ENCODE results near the gene GDPGP1. TPM values are rescaled to one million over a fixed set of nuclear protein-coding genes. Genes with fewer than 3 reads are reported as not detected.

GDPGP1 gene
- total and polyA plus RNA-seq, 10 of the 15 experiments (the other 5 are each of a cell fraction or from before 2014, with no cell fraction given), result 0.68 to 8.9 (median 3.0) TPM

DNA sequence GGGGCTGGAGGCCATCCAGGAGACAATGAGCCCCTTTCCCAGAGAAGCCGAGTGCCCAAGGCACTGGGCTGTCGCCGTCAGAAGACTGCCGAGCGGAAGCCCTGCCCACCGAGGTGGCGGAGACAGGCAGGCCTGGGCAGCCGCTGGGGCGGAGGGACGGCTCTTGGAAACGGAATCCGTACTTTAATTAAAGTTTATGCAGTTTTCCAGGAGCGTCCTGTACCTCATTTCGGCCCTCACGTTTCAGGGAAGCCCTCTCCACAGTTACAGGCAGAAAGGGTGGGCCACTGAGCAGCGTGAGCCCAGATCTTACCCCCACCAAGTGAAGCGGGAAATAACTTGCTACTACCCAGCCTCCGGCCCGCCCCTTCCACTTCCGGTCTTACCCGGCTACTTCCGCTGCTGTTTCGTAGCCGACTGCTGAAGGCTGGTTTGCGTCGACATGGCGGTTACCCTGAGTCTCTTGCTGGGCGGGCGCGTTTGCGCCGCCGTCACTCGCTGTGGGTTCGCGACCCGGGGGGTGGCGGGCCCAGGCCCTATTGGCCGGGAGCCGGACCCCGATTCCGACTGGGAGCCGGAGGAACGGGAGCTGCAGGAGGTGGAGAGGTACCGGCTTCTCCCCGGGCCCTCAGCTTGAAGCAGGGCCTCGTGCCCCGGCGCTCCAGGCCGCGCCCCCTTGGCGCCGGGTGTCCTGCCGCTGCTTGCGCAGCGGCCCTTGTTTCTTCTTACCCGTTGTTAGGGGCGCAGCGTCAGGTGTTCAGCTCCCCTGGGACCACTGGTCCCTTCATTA lies 31.5 kb downstream of the GDPGP1 start, which contains the start of gene NGRN (continued):
- TF ChIP-seq PRDM15 (CRISPR knock-in tag; IDR thresholded peaks at IDR 0.05) (no peak), HDAC6 (IDR thresholded peaks at IDR 0.05; ENCODE audit: unreplicated experiment) (peak; percentile 60), MEF2A (IDR thresholded peaks at IDR 0.05; ENCODE audit: insufficient read depth, low read depth, low read length) (no peak), HDAC2 (IDR thresholded peaks at IDR 0.05) (no peak), TCF12 (IDR thresholded peaks at IDR 0.05; ENCODE audit: low read depth, low read length) (peak; percentile 52; the same call in 1 of the 2 replicates), MYB (IDR thresholded peaks at IDR 0.05; ENCODE audit: borderline replicate concordance, low read depth, low read length) (no peak), TBL1XR1 (IDR thresholded peaks at IDR 0.05; ENCODE audit: low read depth, low read length) (0 out of 2 replicates have a peak, but pooled peaks have one; percentile 17), BCL3 (IDR thresholded peaks at IDR 0.05; ENCODE audit: borderline replicate concordance, insufficient read depth, low read depth, low read length, poor library complexity, severe bottlenecking) (no peak), NRF1 (conservative IDR thresholded peaks at IDR 0.05; ENCODE audit: low read depth, low read length) (no peak), ELK1 (IDR thresholded peaks at IDR 0.05; ENCODE audit: low read depth, low read length) (peak; percentile 87; the same call in 1 of the 2 replicates), FOS (IDR thresholded peaks at IDR 0.05; ENCODE audit: borderline replicate concordance, extremely low read depth, insufficient read length) (no peak), EED (IDR thresholded peaks at IDR 0.05; ENCODE audit: low read depth) (no peak), PAX8 (IDR thresholded peaks at IDR 0.05) (no peak), TCF7 (IDR thresholded peaks at IDR 0.05; ENCODE audit: borderline replicate concordance) (no peak), SIN3A (IDR thresholded peaks at IDR 0.05; ENCODE audit: low read depth, low read length) (0 out of 2 replicates have a peak, but pooled peaks have one; percentile 48), ZNF622 (IDR thresholded peaks at IDR 0.05) (no peak), RFX5 (IDR thresholded peaks at IDR 0.05; ENCODE audit: low read depth, low read length) (no peak)
- TF ChIP-seq, protein P1, sequence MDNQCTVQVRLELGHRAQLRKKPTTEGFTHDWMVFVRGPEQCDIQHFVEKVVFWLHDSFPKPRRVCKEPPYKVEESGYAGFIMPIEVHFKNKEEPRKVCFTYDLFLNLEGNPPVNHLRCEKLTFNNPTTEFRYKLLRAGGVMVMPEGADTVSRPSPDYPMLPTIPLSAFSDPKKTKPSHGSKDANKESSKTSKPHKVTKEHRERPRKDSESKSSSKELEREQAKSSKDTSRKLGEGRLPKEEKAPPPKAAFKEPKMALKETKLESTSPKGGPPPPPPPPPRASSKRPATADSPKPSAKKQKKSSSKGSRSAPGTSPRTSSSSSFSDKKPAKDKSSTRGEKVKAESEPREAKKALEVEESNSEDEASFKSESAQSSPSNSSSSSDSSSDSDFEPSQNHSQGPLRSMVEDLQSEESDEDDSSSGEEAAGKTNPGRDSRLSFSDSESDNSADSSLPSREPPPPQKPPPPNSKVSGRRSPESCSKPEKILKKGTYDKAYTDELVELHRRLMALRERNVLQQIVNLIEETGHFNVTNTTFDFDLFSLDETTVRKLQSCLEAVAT (IDR thresholded peaks at IDR 0.05), result peak; percentile 76
- TF ChIP-seq, protein P2, sequence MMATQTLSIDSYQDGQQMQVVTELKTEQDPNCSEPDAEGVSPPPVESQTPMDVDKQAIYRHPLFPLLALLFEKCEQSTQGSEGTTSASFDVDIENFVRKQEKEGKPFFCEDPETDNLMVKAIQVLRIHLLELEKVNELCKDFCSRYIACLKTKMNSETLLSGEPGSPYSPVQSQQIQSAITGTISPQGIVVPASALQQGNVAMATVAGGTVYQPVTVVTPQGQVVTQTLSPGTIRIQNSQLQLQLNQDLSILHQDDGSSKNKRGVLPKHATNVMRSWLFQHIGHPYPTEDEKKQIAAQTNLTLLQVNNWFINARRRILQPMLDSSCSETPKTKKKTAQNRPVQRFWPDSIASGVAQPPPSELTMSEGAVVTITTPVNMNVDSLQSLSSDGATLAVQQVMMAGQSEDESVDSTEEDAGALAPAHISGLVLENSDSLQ (IDR thresholded peaks at IDR 0.05), result peak; percentile 88
